ENCODE results near the gene URGCP.
A peak's percentile ranks its signal among the peaks of the same experiment; 100 is the strongest.
"Not testable (repeated sequence)": the region's sequence is repeated elsewhere in the genome, so short reads cannot be mapped to it uniquely, and the experiment has no call there.

The URGCP gene

DNA sequence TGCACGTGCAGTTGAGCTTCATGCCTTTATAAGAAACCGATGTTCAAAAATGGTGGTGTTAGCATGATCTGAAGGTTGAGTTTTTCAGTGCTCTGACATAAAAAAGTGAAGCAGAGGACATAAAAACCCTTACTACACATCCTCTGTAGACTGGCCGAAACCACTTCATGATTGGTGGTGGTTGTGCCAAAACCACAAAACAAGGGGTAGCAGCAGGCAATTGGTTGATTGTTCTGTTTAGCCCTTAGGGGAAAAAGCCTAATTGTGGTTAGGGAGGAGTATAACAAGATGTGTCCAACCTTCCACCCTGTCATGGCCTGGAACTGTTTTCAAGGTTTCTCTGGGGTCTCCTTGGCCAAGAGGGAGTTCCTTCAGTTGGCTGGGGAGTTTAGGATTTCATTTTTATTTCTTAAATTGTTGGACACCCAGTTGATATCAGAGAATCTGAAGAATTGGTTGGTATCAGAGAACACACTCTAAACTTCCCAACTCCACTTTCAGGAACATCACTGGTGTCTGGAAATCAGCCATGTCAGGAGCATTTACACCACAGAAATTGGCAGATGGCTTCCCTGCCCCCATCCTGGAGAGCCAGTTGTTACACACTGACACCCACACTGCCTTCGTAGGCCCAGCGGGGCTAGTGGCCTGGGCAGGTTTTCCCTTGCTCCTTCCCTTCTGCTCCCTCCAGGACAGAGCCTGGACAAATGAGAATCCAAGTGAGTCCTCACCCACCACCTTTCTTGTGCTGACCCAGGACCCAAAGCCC, 55.9 kb downstream of the URGCP start:
- H3K27me3 Mint-ChIP-seq: peaks cover 25% of the 10 kb centered on the region
- H3K4me1 Mint-ChIP-seq (ENCODE audit: low read depth): no peaks in the 10 kb centered on the region
- H3K36me3 Mint-ChIP-seq (ENCODE audit: low read depth): no peaks in the 10 kb centered on the region
- intact Hi-C loops (cut with micrococcal nuclease): no loop called here
- no peaks in the 10 kb centered on the region for H3K9me3 Mint-ChIP-seq
- H3K27ac Mint-ChIP-seq: no peak overlapping the region
- no peak overlapping the region for H3K4me3 Mint-ChIP-seq

GRCh38 chr7:43849047-43849446, 57.3 kb downstream of the URGCP start:
- no peaks in the 10 kb centered on the region for H3K36me3 Mint-ChIP-seq (ENCODE audit: low read depth)
- H3K27me3 Mint-ChIP-seq: peaks cover 25% of the 10 kb centered on the region
- no peaks in the 10 kb centered on the region for H3K4me1 Mint-ChIP-seq (ENCODE audit: low read depth)
- no peak overlapping the region for H3K27ac Mint-ChIP-seq
- intact Hi-C loops (cut with micrococcal nuclease): no loop called here
- H3K9me3 Mint-ChIP-seq: no peaks in the 10 kb centered on the region
- no peak overlapping the region for H3K4me3 Mint-ChIP-seq

DNA sequence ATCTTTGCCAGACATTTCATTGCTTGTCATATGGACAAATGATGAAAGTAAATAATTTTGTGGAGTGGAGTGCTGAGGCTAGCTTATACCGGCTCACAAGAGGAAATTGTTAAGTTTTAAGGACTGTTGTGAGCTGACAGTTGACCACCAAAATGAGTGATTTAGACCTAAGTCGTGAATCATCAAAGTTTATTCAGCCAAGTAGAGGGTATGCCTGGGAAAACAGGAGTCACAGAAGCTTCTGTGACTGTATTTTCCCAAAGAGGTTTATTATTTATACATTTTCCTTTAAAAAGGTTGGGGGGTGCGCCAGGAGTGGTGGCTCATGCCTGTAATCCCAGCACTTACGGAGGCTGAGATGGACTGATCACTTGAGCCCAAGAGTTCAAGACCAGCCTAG, 58.9 kb downstream of the URGCP start:
- H3K27ac Mint-ChIP-seq: no peak overlapping the region

GRCh38 chr7:43844662-43845061, 61.7 kb downstream of the URGCP start:
- Mint-ChIP-seq H3K27ac (no peak overlapping the region), H3K4me1 (ENCODE audit: low read depth) (no peaks in the 10 kb centered on the region), H3K27me3 (peaks cover 10% of the 10 kb centered on the region), H3K9me3 (no peaks in the 10 kb centered on the region), H3K36me3 (ENCODE audit: low read depth) (no peaks in the 10 kb centered on the region), H3K4me3 (no peak overlapping the region)
- intact Hi-C loops (cut with micrococcal nuclease): no loop called here

More for the DNA sequence above, 58.9 kb downstream of the URGCP start:
- Mint-ChIP-seq H3K4me1 (ENCODE audit: low read depth) (no peaks in the 10 kb centered on the region), H3K4me3 (no peak overlapping the region), H3K27me3 (peaks cover 20% of the 10 kb centered on the region), H3K9me3 (no peaks in the 10 kb centered on the region), H3K36me3 (ENCODE audit: low read depth) (no peaks in the 10 kb centered on the region)
- intact Hi-C loops (cut with micrococcal nuclease): no loop called here

GRCh38 chr7:43844257-43844656, 62.1 kb downstream of the URGCP start:
- intact Hi-C loops (cut with micrococcal nuclease): no loop called here
- no peaks in the 10 kb centered on the region for H3K36me3 Mint-ChIP-seq (ENCODE audit: low read depth)
- H3K4me3 Mint-ChIP-seq: no peak overlapping the region
- peaks cover 8% of the 10 kb centered on the region for H3K27me3 Mint-ChIP-seq
- H3K27ac Mint-ChIP-seq: no peak overlapping the region
- H3K9me3 Mint-ChIP-seq: no peaks in the 10 kb centered on the region
- no peaks in the 10 kb centered on the region for H3K4me1 Mint-ChIP-seq (ENCODE audit: low read depth)

GRCh38 chr7:43843296-43843695, 63.1 kb downstream of the URGCP start:
- intact Hi-C loops (cut with micrococcal nuclease): no loop called here
- no peaks in the 10 kb centered on the region for H3K4me1 Mint-ChIP-seq (ENCODE audit: low read depth)
- no peaks in the 10 kb centered on the region for H3K36me3 Mint-ChIP-seq (ENCODE audit: low read depth)
- H3K27ac Mint-ChIP-seq: no peak overlapping the region
- H3K27me3 Mint-ChIP-seq: peaks cover 7% of the 10 kb centered on the region
- no peaks in the 10 kb centered on the region for H3K9me3 Mint-ChIP-seq
- no peak overlapping the region for H3K4me3 Mint-ChIP-seq

DNA sequence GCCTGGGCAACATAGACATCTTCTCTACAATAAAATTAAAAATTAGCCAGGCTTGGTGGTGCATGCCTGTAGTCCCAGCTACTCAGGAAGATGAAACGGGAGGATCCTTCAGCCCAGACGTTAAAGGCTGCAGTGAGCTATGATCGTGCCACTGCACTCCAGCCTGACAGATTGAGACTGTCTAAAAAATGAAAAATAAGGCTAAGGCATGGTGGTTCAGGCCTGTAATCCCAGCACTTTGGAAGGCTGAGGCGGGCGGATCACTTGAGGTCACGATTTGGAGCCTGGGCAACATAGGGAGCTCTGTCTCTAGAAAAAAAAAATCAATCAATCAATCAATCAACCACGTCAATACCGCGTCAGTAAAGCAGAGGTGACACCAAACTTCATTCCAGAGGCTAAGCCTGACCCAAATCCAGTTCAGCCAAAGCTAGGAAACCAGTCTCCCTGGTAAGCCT, 68.2 kb downstream of the URGCP start:
- no peak overlapping the region for H3K4me3 Mint-ChIP-seq

DNA sequence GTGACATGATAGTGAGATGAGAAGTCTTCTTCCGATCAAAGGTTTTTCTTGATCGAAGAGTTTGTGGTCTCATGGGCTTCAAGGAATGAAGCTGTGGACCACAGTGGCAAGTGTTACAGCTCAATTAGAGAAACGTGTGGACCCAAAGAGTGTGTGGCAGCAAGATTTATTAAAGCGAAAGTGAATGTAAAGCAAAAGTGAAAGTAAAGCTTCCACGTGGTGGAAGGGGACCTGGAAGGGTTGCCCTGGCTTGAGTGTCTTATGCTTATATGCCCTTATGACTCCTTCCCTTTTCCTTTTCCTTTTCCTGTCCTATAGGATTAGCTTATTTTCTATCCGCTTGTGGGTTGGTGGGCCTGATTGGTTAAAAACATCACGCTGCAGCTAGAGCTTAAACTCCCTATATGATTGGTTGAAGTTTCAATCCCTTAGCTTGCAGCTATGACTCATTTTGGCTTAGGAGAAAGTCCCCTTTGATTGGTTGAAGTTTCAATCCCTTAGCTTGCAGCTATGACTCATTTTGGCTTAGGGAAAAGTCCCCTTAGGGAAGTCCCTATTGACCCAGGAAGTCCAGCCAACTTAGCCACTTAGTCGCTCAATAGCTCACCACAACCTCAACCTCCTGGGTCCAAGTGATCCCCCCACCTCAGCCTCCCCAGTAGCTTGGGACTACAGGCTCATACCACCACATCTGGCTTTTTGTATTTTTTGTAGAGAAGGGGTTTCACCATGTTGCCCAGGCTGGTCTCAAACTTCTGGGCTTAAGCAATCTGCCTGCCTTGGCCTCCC, 71.7 kb downstream of the URGCP start:
- peak overlapping the region; percentile 55 for H3K27ac Mint-ChIP-seq
- peaks cover 13% of the 10 kb centered on the region for H3K4me1 Mint-ChIP-seq (ENCODE audit: low read depth)
- peaks cover 9% of the 10 kb centered on the region for H3K9me3 Mint-ChIP-seq
- H3K27me3 Mint-ChIP-seq: peaks cover 5% of the 10 kb centered on the region
- intact Hi-C loops (cut with micrococcal nuclease): loop anchor here (10.0 kb wide), 1 partner anchor 400 kb away; no protein-coding TSS in a partner anchor
- H3K4me3 Mint-ChIP-seq: peak overlapping the region; percentile 26
- no peaks in the 10 kb centered on the region for H3K36me3 Mint-ChIP-seq (ENCODE audit: low read depth)

More for the DNA sequence above, 68.2 kb downstream of the URGCP start:
- intact Hi-C loops (cut with micrococcal nuclease): loop anchor here (2.0 to 10.0 kb wide), 2 partner anchors 113 to 403 kb away; no protein-coding TSS in a partner anchor
- Mint-ChIP-seq H3K27me3 (peaks cover 7% of the 10 kb centered on the region), H3K27ac (peak overlapping the region; percentile 53), H3K9me3 (peaks cover 9% of the 10 kb centered on the region), H3K36me3 (ENCODE audit: low read depth) (no peaks in the 10 kb centered on the region), H3K4me1 (ENCODE audit: low read depth) (peaks cover 13% of the 10 kb centered on the region)

DNA sequence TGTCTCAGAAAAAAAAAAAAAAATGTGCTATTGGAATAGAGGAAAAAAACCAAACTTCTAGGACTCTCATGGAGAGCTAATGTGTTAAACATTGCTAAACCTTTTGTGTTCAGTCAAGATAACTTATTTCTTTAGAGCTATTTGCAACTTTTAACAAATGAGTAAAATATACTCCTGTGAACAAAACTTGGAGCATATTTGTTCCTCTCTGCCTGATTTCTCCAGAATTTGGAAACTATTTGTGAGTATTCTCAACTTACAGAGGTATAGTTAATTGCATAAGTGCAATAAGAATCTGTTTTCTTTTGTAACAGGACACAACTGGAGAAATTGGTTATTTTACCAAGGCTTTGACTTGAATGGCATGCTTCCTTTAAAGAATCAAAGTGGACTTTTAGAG, 75.5 kb downstream of the URGCP start:
- intact Hi-C loops (cut with micrococcal nuclease): loop anchor here (10.0 kb wide), 1 partner anchor 396 kb away; no protein-coding TSS in a partner anchor
- H3K4me1 Mint-ChIP-seq (ENCODE audit: low read depth): peaks cover 13% of the 10 kb centered on the region
- H3K27me3 Mint-ChIP-seq; H3K4me3 Mint-ChIP-seq; H3K9me3 Mint-ChIP-seq; H3K36me3 Mint-ChIP-seq (ENCODE audit: low read depth); H3K27ac Mint-ChIP-seq: not testable (repeated sequence)

All from dendritic cell treated with granulocyte-macrophage colony-stimulating factor and Interleukin-4, amounts not matched to agents 40 ng/mL and 50 ng/mL, for 4 days (primary cell).